GM21515 (cell line): ENCODE measurements around the gene KPRP.

Experiments used
- ATAC-seq: cut with Tn5 transposase; IDR thresholded peaks from one replicate; pipeline ENCODE4 v1.9.1; 2021; ENCODE audit not compliant: unreplicated experiment

KPRP gene

GRCh38 chr1:152757747-152758146 lies at the start of gene KPRP:
KPRP (plus strand) TSS chr1:152758025; CDS start chr1:152759589, 1,564 bp downstream.
- no peak for ATAC-seq

- ATAC-seq = no peak
Observed at GRCh38 chr1:152718238-152718637, 39.6 kb upstream of the KPRP start.

- no peak for ATAC-seq
Observed at GRCh38 chr1:152725261-152725660, 32.6 kb upstream of the KPRP start.

- ATAC-seq = no peak
Observed at GRCh38 chr1:152728986-152729385, 28.8 kb upstream of the KPRP start.

- no peak for ATAC-seq
Observed at GRCh38 chr1:152735648-152736047, 22.2 kb upstream of the KPRP start.

GRCh38 chr1:152737997-152738396 lies 19.8 kb upstream of the KPRP start:
- ATAC-seq = no peak

GRCh38 chr1:152739841-152740240 lies 18.0 kb upstream of the KPRP start:
- ATAC-seq = no peak

GRCh38 chr1:152741656-152742055 lies 16.2 kb upstream of the KPRP start:
- ATAC-seq = no peak

- ATAC-seq = no peak
Observed at GRCh38 chr1:152743371-152744145, 14.3 kb upstream of the KPRP start.

- no peak for ATAC-seq
Observed at GRCh38 chr1:152745289-152745704, 12.5 kb upstream of the KPRP start.

- ATAC-seq = no peak
Observed at GRCh38 chr1:152745765-152746444, 11.9 kb upstream of the KPRP start.

GRCh38 chr1:152747831-152748230 lies 10.0 kb upstream of the KPRP start:
- no peak for ATAC-seq

GRCh38 chr1:152752225-152752624 lies 5.6 kb upstream of the KPRP start:
- no peak for ATAC-seq

- no peak for ATAC-seq
Observed at GRCh38 chr1:152753586-152753985, 4.2 kb upstream of the KPRP start.

GRCh38 chr1:152756872-152757271 lies 953 bp upstream of the KPRP start:
- no peak for ATAC-seq

GRCh38 chr1:152758636-152759035 lies 811 bp downstream of the KPRP start:
- no peak for ATAC-seq

GRCh38 chr1:152759453-152760173 lies 1.8 kb downstream of the KPRP start:
- ATAC-seq = no peak

- ATAC-seq = no peak
Observed at GRCh38 chr1:152760551-152761190, 2.8 kb downstream of the KPRP start.

- no peak for ATAC-seq
Observed at GRCh38 chr1:152761609-152762213, 3.9 kb downstream of the KPRP start.

GRCh38 chr1:152768847-152769533 lies 11.2 kb downstream of the KPRP start:
- no peak for ATAC-seq
